OCI-LY3 (cell line): Measurements from ENCODE around the gene ACER2.

Experiments
- EZH2phosphoT487 ChIP-seq: fragments of 200-600 bp; shearing (Covaris generic); IDR thresholded peaks from 2 replicates; pipeline ENCODE4 v1.6.1; 2018; ENCODE audit warnings: antibody characterized with exemption, mixed run types, low read depth
- TF ChIP-seq, protein P1 (sequence below): fragments of 200-600, 300-600 bp; sonication (generic); IDR thresholded peaks from 2 replicates; pipeline ENCODE4 v1.5.1; 2014; ENCODE audit warnings: antibody characterized with exemption, low read length, low read depth

DNA sequence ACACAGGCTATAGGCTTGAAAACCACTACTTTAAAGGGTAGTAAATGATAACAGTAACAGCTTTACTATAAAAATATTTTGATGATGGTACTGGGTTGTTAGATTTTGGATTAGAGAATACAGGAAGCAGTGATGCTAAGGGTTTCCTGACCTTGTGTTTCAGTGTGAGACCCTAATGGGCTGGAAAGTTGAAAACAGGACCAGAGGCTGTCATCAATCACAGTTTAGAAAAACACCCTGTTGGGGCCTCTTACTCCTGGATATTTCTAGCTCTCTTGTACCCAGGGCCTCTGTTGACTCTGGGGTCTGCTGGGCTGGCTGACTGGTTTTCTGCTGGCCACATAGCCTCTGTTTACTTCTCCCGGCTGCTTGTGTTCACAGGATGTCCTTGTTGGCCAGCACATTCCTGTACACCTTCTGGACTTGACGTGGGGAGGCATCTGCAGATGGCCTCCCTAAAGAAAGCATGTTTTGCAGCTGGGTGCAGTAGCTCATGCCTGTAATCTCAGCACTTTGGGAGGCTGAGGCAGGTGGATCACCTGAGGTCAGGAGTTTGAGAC is 21.5 kb downstream of the ACER2 start:
- TF ChIP-seq, protein P1, sequence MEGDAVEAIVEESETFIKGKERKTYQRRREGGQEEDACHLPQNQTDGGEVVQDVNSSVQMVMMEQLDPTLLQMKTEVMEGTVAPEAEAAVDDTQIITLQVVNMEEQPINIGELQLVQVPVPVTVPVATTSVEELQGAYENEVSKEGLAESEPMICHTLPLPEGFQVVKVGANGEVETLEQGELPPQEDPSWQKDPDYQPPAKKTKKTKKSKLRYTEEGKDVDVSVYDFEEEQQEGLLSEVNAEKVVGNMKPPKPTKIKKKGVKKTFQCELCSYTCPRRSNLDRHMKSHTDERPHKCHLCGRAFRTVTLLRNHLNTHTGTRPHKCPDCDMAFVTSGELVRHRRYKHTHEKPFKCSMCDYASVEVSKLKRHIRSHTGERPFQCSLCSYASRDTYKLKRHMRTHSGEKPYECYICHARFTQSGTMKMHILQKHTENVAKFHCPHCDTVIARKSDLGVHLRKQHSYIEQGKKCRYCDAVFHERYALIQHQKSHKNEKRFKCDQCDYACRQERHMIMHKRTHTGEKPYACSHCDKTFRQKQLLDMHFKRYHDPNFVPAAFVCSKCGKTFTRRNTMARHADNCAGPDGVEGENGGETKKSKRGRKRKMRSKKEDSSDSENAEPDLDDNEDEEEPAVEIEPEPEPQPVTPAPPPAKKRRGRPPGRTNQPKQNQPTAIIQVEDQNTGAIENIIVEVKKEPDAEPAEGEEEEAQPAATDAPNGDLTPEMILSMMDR, result no peak
- TF ChIP-seq EZH2phosphoT487, result no peak
